CD14-positive monocyte (primary cell): ENCODE measurements around the gene GPR55. TPM values are rescaled to one million over a fixed set of nuclear protein-coding genes. Genes with fewer than 3 reads are reported as not detected.
A peak's percentile ranks its signal among the peaks of the same experiment; 100 is the strongest.

Source experiments
- DNase-seq, 3 donors: peaks; one replicate each; pipeline ENCODE4 v3.0.0-alpha.2; 2011 to 2022
- H2AFZ ChIP-seq: 2 replicates; pipeline ENCODE4 v1.6.0; 2012; ENCODE audit warnings: mild to moderate bottlenecking, low read depth, low read length, inconsistent platforms; ENCODE audit not compliant: insufficient read depth, poor library complexity, severe bottlenecking
- H3K27ac ChIP-seq, 2 donors: 1 replicate in 1 of 2; 2 replicates in 1 of 2; pipeline ENCODE4 v1.5.1; 2012 to 2013; ENCODE audit warnings: low read length in 2 of 2, control low read depth in 1 of 2, inconsistent platforms in 1 of 2, low read depth in 1 of 2, mild to moderate bottlenecking in 1 of 2
- H3K27me3 ChIP-seq, 2 donors: one replicate each; pipeline versions ENCODE4 v1.6.0 to v1.6.1; 2011 to 2013; ENCODE audit warnings: low read length in 2 of 2; ENCODE audit not compliant: control insufficient read depth in 2 of 2, insufficient read depth in 2 of 2
- H3K36me3 ChIP-seq, 2 donors: replicated peaks in 1 of 2; 1 replicate in 1 of 2; 2 replicates in 1 of 2; pipeline versions ENCODE4 v1.5.1 to v1.6.1; 2012 to 2013; ENCODE audit warnings: low read length in 2 of 2, control low read depth in 1 of 2, inconsistent platforms in 1 of 2, mild to moderate bottlenecking in 1 of 2; ENCODE audit not compliant: insufficient read depth in 2 of 2, control insufficient read depth in 1 of 2
- H3K4me1 ChIP-seq, 2 donors: 1 replicate in 1 of 2; 2 replicates in 1 of 2; pipeline versions ENCODE4 v1.5.1 to v1.6.1; 2012 to 2013; ENCODE audit warnings: low read length in 2 of 2, control low read depth in 1 of 2, inconsistent platforms in 1 of 2, mild to moderate bottlenecking in 1 of 2, moderate library complexity in 1 of 2; ENCODE audit not compliant: insufficient read depth in 2 of 2, control insufficient read depth in 1 of 2
- H3K4me2 ChIP-seq: replicated peaks from 2 replicates; pipeline ENCODE3; 2012; ENCODE audit warnings: low read length, moderate library complexity, mild to moderate bottlenecking; ENCODE audit not compliant: poor library complexity, severe bottlenecking; ENCODE audit errors: extremely low read depth
- H3K4me3 ChIP-seq, 3 experiments: fragments of 200-600 bp in 1 of 3; sonication (generic) in 1 of 3; replicated peaks in 1 of 3; 1 replicate in 2 of 3; 2 replicates in 1 of 3; pipeline ENCODE4 v1.5.1; 2011 to 2013; ENCODE audit warnings: low read length in 3 of 3, mild to moderate bottlenecking in 3 of 3, control low read depth in 2 of 3, low read depth in 2 of 3, inconsistent platforms in 1 of 3, moderate library complexity in 1 of 3
- H3K79me2 ChIP-seq: 2 replicates; pipeline ENCODE4 v1.6.0; 2012; ENCODE audit warnings: mild to moderate bottlenecking, control low read depth, inconsistent platforms, low read length, moderate library complexity; ENCODE audit not compliant: insufficient read depth
- H3K9ac ChIP-seq: 2 replicates; pipeline ENCODE4 v1.6.0; 2017; ENCODE audit warnings: low read length, mild to moderate bottlenecking; ENCODE audit not compliant: insufficient read depth, poor library complexity, severe bottlenecking
- H3K9me3 ChIP-seq, 2 donors: replicated peaks in 1 of 2; 1 replicate in 1 of 2; 2 replicates in 1 of 2; pipeline versions ENCODE4 v1.5.1 to v1.6.1; 2012 to 2013; ENCODE audit warnings: low read length in 2 of 2, control low read depth in 1 of 2; ENCODE audit not compliant: control insufficient read depth in 1 of 2, insufficient read depth in 1 of 2
- H4K20me1 ChIP-seq: 2 replicates; pipeline ENCODE4 v1.6.0; 2012; ENCODE audit warnings: mild to moderate bottlenecking, low read length, control low read depth, moderate library complexity; ENCODE audit not compliant: insufficient read depth
- H3K27ac Mint-ChIP-seq, 7 donors: one replicate each; pipeline ENCODE4 v1.8.0; 2020; ENCODE audit warnings: mild to moderate bottlenecking in 7 of 7, mixed read lengths in 7 of 7, moderate library complexity in 6 of 7, inconsistent platforms in 2 of 7
- H3K27me3 Mint-ChIP-seq, 3 donors: one replicate each; pipeline ENCODE4 v1.8.0; 2021 to 2022; ENCODE audit warnings: low read depth in 3 of 3, mild to moderate bottlenecking in 3 of 3, mixed read lengths in 3 of 3, moderate library complexity in 3 of 3, inconsistent platforms in 1 of 3
- H3K36me3 Mint-ChIP-seq, 2 donors: one replicate each; pipeline ENCODE4 v1.8.0; 2020; ENCODE audit warnings: mixed read lengths in 2 of 2, inconsistent platforms in 1 of 2, mild to moderate bottlenecking in 1 of 2
- H3K4me1 Mint-ChIP-seq: one replicate; pipeline ENCODE4 v1.8.0; 2020; ENCODE audit warnings: mild to moderate bottlenecking, mixed read lengths
- H3K4me3 Mint-ChIP-seq, 2 donors: one replicate each; pipeline ENCODE4 v1.8.0; 2020; ENCODE audit warnings: mild to moderate bottlenecking in 2 of 2, mixed read lengths in 2 of 2, moderate library complexity in 1 of 2
- H3K9me3 Mint-ChIP-seq, 7 donors: one replicate each; pipeline ENCODE4 v1.8.0; 2020 to 2022; ENCODE audit warnings: mixed read lengths in 7 of 7, mild to moderate bottlenecking in 6 of 7, moderate library complexity in 6 of 7, inconsistent platforms in 2 of 7
- WGBS: methylation state at CpG from one replicate; pipeline ENCODE4 v1.1.5; 2013; ENCODE audit warnings: missing lambda C conversion rate; ENCODE audit not compliant: insufficient coverage; 5-methylcytosine and 5-hydroxymethylcytosine counted together
- intact Hi-C, 2 donors: fragments of 100-400 bp; cut with micrococcal nuclease; formaldehyde crosslinking; loops; one replicate each; pipeline versions ENCODE4 v1.15.0 to v1.15.1; 2023
- polyA plus RNA-seq, 3 donors: library from polyadenylated mRNA; depleted of rRNA in 1 of 3; unstranded in 2 of 3; stranded (reverse) in 1 of 3; fragments of 300-500 nt in 2 of 3; fragments of >200 nt in 1 of 3; fragmentation: Illumina TruSeq in 2 of 3; gene quantifications; 1 replicate in 2 of 3; 2 replicates in 1 of 3; pipeline ENCODE4 v1.2.3, GENCODE V29; 2012 to 2021
- TF ChIP-seq, protein P1 (sequence below): fragments of 200-600 bp; IDR thresholded peaks from one replicate; pipeline ENCODE4 v1.8.0; 2022; ENCODE audit warnings: antibody characterized with exemption, mild to moderate bottlenecking

Gene GPR55
- polyA plus RNA-seq, 3 donors = 0.11 to 0.12 TPM; not detected in 1

GRCh38 chr2:230956827-230957755 is 32.0 kb upstream of the GPR55 start:
- 14% methylated on average over 33 of the region's 43 CpGs for WGBS
- H3K9me3 ChIP-seq = peaks cover 0 to 5% of the 10 kb centered on the region in 2 donors
- H3K4me3 Mint-ChIP-seq = peak overlapping the region; percentile 70 to 94
- H3K36me3 Mint-ChIP-seq = peaks cover 0 to 9% of the 10 kb centered on the region in 2 donors
- peaks cover 22 to 25% of the 10 kb centered on the region in 2 donors for H3K27me3 ChIP-seq
- intact Hi-C loops = no loop called here
- H3K36me3 ChIP-seq = no peaks in the 10 kb centered on the region
- peaks cover 25% of the 10 kb centered on the region for H3K4me1 Mint-ChIP-seq
- no peak overlapping the region for H2AFZ ChIP-seq
- H3K9me3 Mint-ChIP-seq = peaks cover 0 to 6% (median 0%) of the 10 kb centered on the region in 7 donors
- H3K4me2 ChIP-seq = peak overlapping the region; percentile 49
- no peak overlapping the region for H3K27ac ChIP-seq
- DNase-seq = peak; percentile 8 to 51 (median 10)
- H3K27me3 Mint-ChIP-seq = peaks cover 33 to 41% (median 37%) of the 10 kb centered on the region in 3 donors
- TF ChIP-seq, protein P1, sequence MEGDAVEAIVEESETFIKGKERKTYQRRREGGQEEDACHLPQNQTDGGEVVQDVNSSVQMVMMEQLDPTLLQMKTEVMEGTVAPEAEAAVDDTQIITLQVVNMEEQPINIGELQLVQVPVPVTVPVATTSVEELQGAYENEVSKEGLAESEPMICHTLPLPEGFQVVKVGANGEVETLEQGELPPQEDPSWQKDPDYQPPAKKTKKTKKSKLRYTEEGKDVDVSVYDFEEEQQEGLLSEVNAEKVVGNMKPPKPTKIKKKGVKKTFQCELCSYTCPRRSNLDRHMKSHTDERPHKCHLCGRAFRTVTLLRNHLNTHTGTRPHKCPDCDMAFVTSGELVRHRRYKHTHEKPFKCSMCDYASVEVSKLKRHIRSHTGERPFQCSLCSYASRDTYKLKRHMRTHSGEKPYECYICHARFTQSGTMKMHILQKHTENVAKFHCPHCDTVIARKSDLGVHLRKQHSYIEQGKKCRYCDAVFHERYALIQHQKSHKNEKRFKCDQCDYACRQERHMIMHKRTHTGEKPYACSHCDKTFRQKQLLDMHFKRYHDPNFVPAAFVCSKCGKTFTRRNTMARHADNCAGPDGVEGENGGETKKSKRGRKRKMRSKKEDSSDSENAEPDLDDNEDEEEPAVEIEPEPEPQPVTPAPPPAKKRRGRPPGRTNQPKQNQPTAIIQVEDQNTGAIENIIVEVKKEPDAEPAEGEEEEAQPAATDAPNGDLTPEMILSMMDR = no peak
- no peaks in the 10 kb centered on the region for H4K20me1 ChIP-seq
- H3K4me3 ChIP-seq = peak overlapping the region in 1 of 3 experiments; percentile 13
- no peak overlapping the region for H3K9ac ChIP-seq
- H3K79me2 ChIP-seq = no peaks in the 10 kb centered on the region
- peak overlapping the region in 2 of 7 donors; percentile 21 to 38 for H3K27ac Mint-ChIP-seq
- H3K4me1 ChIP-seq = peaks cover 9 to 12% of the 10 kb centered on the region in 2 donors

DNA sequence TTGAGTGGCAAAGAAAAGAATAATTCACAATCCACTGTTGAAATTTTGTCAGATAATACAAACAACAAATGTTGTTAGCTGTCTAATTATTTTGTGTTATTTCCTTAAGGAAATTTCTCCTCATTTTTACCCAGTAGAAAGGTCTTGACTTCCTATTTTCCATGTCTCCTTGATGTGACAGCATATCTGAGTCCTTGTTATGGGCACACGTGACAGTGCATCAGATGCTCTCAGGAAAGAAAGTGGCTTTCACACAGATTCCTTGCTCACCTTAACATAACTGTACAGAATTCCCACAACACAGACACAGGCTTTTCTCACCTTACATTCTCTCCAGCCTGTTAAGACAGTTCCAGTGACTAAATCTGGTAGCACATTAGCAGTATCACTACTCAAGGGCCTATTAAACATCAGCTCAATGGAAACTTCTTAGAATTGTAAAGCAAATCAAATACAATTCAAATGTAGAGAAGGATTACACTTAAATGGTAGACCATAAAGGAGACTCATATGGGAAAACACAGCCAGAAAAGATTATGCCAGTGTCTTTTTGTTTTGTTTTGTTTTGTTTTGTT is 30.2 kb upstream of the GPR55 start:
- Mint-ChIP-seq H3K27me3 (peaks cover 33 to 39% (median 37%) of the 10 kb centered on the region in 3 donors), H3K36me3 (peaks cover 0 to 9% of the 10 kb centered on the region in 2 donors), H3K27ac (no peak overlapping the region), H3K4me1 (peaks cover 25% of the 10 kb centered on the region), H3K4me3 (no peak overlapping the region), H3K9me3 (peaks cover 0 to 6% (median 0%) of the 10 kb centered on the region in 7 donors)
- no peak for DNase-seq
- WGBS = 100% methylated on average over 1 of the region's 1 CpG
- intact Hi-C loops = no loop called here
- no peak overlapping the region for H3K4me2 ChIP-seq
- H3K4me3 ChIP-seq = no peak overlapping the region
- peaks cover 0 to 5% of the 10 kb centered on the region in 2 donors for H3K9me3 ChIP-seq
- H3K36me3 ChIP-seq = no peaks in the 10 kb centered on the region
- no peak overlapping the region for H2AFZ ChIP-seq
- H3K27ac ChIP-seq = no peak overlapping the region
- TF ChIP-seq, protein P1 = no peak
- no peaks in the 10 kb centered on the region for H3K79me2 ChIP-seq
- H3K9ac ChIP-seq = no peak overlapping the region
- no peaks in the 10 kb centered on the region for H4K20me1 ChIP-seq
- H3K27me3 ChIP-seq = peaks cover 22 to 25% of the 10 kb centered on the region in 2 donors
- peaks cover 9 to 12% of the 10 kb centered on the region in 2 donors for H3K4me1 ChIP-seq
